Type B pancreatic cell (in vitro differentiated cells): Measurements from ENCODE around the gene DHX16. TPM values are rescaled to one million over a fixed set of nuclear protein-coding genes. Genes with fewer than 3 reads are reported as not detected.

ENCODE experiments used
- DNase-seq: peaks from one replicate; pipeline ENCODE4 v3.0.0; 2021; ENCODE audit warnings: mixed read lengths; ENCODE audit not compliant: unreplicated experiment; ENCODE audit errors: extremely low spot score
- H3K27ac Mint-ChIP-seq: 2 replicates; pipeline ENCODE4 v1.8.0; 2021; ENCODE audit warnings: mild to moderate bottlenecking, mixed read lengths
- H3K27me3 Mint-ChIP-seq: 2 replicates; pipeline ENCODE4 v1.8.0; 2021; ENCODE audit warnings: mixed read lengths
- H3K36me3 Mint-ChIP-seq: 2 replicates; pipeline ENCODE4 v1.8.0; 2021; ENCODE audit warnings: mixed read lengths
- H3K4me1 Mint-ChIP-seq: one replicate; pipeline ENCODE4 v1.8.0; 2021; ENCODE audit warnings: mixed read lengths; ENCODE audit not compliant: unreplicated experiment
- H3K4me3 Mint-ChIP-seq: 2 replicates; pipeline ENCODE4 v1.8.0; 2021; ENCODE audit warnings: mild to moderate bottlenecking, mixed read lengths
- H3K9me3 Mint-ChIP-seq: 2 replicates; pipeline ENCODE4 v1.8.0; 2021; ENCODE audit warnings: mixed read lengths
- CTCF ChIP-seq: fragments of 200-600 bp; sonication (generic); conservative IDR thresholded peaks from 2 replicates; pipeline ENCODE4 v1.5.0; 2021; ENCODE audit warnings: antibody characterized with exemption, mild to moderate bottlenecking
- total RNA-seq: library from RNA; stranded (reverse); gene quantifications from 2 replicates; pipeline ENCODE4 v1.2.1, GENCODE V29; 2021; ENCODE audit warnings: low replicate concordance

The DHX16 gene
- total RNA-seq, 1 donor from 2014 or later: 29.6 TPM

GRCh38 chr6:30612213-30612612, 60.6 kb downstream of the DHX16 start:
- Mint-ChIP-seq H3K9me3 (no peaks in the 10 kb centered on the region), H3K27me3 (peaks cover 19% of the 10 kb centered on the region), H3K4me3 (peak overlapping the region; percentile 6), H3K4me1 (peaks cover 31% of the 10 kb centered on the region), H3K27ac (peak overlapping the region; percentile 66), H3K36me3 (peaks cover 47% of the 10 kb centered on the region)
- TF ChIP-seq CTCF: peak; percentile 54
- DNase-seq: no peak

- Mint-ChIP-seq H3K27ac (peak overlapping the region; percentile 66), H3K4me3 (peak overlapping the region; percentile 6), H3K9me3 (no peaks in the 10 kb centered on the region), H3K36me3 (peaks cover 44% of the 10 kb centered on the region), H3K4me1 (peaks cover 31% of the 10 kb centered on the region), H3K27me3 (peaks cover 15% of the 10 kb centered on the region)
- DNase-seq: no peak
- TF ChIP-seq CTCF: no peak
These were observed 61.0 kb downstream of the DHX16 start for GRCh38 chr6:30611856-30612194.

GRCh38 chr6:30611150-30611855, 61.5 kb downstream of the DHX16 start:
- H3K27ac Mint-ChIP-seq: peak overlapping the region; percentile 66
- no peaks in the 10 kb centered on the region for H3K9me3 Mint-ChIP-seq
- H3K4me1 Mint-ChIP-seq: peaks cover 31% of the 10 kb centered on the region
- peaks cover 13% of the 10 kb centered on the region for H3K27me3 Mint-ChIP-seq
- H3K4me3 Mint-ChIP-seq: no peak overlapping the region
- no peak for DNase-seq
- peaks cover 44% of the 10 kb centered on the region for H3K36me3 Mint-ChIP-seq
- TF ChIP-seq CTCF: no peak

GRCh38 chr6:30610065-30610464, 62.7 kb downstream of the DHX16 start:
- no peak overlapping the region for H3K4me3 Mint-ChIP-seq
- H3K27ac Mint-ChIP-seq: no peak overlapping the region
- peaks cover 3% of the 10 kb centered on the region for H3K27me3 Mint-ChIP-seq
- no peak for DNase-seq
- H3K4me1 Mint-ChIP-seq: peaks cover 31% of the 10 kb centered on the region
- H3K36me3 Mint-ChIP-seq: peaks cover 39% of the 10 kb centered on the region
- no peaks in the 10 kb centered on the region for H3K9me3 Mint-ChIP-seq
- TF ChIP-seq CTCF: no peak

GRCh38 chr6:30603961-30604360, 68.8 kb downstream of the DHX16 start:
- Mint-ChIP-seq H3K4me1 (no peaks in the 10 kb centered on the region), H3K27ac (no peak overlapping the region), H3K36me3 (peaks cover 55% of the 10 kb centered on the region), H3K9me3 (no peaks in the 10 kb centered on the region), H3K4me3 (no peak overlapping the region), H3K27me3 (no peaks in the 10 kb centered on the region)
- no peak for TF ChIP-seq CTCF
- no peak for DNase-seq

Other genes starting within 250 kb of the DHX16 start
- gene HLA-E, start 183.5 kb downstream of the DHX16 start, total RNA-seq: 50.8 and 109 TPM in 2 replicates
- 59.3 and 67.1 TPM in 2 replicates for gene GNL1, start 116.5 kb downstream of the DHX16 start, total RNA-seq
- gene PRR3, start 115.7 kb downstream of the DHX16 start, total RNA-seq: 10.7 and 32.5 TPM in 2 replicates
- gene ABCF1, start 101.6 kb downstream of the DHX16 start, total RNA-seq: 64.2 and 69.2 TPM in 2 replicates
- gene PPP1R10, start 55.8 kb downstream of the DHX16 start, total RNA-seq: 84.3 and 116 TPM in 2 replicates
- 39.8 and 45.3 TPM in 2 replicates for gene MRPS18B, start 55.2 kb downstream of the DHX16 start, total RNA-seq
- gene ATAT1, start 46.1 kb downstream of the DHX16 start, total RNA-seq: 23.1 and 47.0 TPM in 2 replicates
- gene C6orf136, start 25.9 kb downstream of the DHX16 start, total RNA-seq: 16.0 and 27.1 TPM in 2 replicates
- gene PPP1R18, start 13.6 kb upstream of the DHX16 start, total RNA-seq: 16.8 and 33.1 TPM in 2 replicates
- 21.8 and 48.9 TPM in 2 replicates for gene NRM, start 18.0 kb upstream of the DHX16 start, total RNA-seq
- gene MDC1, start 44.3 kb upstream of the DHX16 start, total RNA-seq: 30.1 and 71.3 TPM in 2 replicates
- 560 and 1,225 TPM in 2 replicates for gene TUBB, start 47.3 kb upstream of the DHX16 start, total RNA-seq
- gene FLOT1, start 69.7 kb upstream of the DHX16 start, total RNA-seq: 72.9 and 94.8 TPM in 2 replicates
- gene IER3, start 71.5 kb upstream of the DHX16 start, total RNA-seq: 24.3 and 40.1 TPM in 2 replicates
- 197 and 315 TPM in 2 replicates for gene DDR1, start 211.5 kb upstream of the DHX16 start, total RNA-seq
- gene GTF2H4, start 235.2 kb upstream of the DHX16 start, total RNA-seq: 40.8 and 78.7 TPM in 2 replicates
- 43.8 and 79.4 TPM in 2 replicates for gene VARS2, start 241.2 kb upstream of the DHX16 start, total RNA-seq